Putamen (tissue), 1 donor: ENCODE data around the gene GLRA2.

ENCODE experiments used
- DNase-seq: peaks from one replicate; pipeline ENCODE4 v3.0.0-alpha.2; 2016; ENCODE audit warnings: low spot score

GLRA2 gene

DNA sequence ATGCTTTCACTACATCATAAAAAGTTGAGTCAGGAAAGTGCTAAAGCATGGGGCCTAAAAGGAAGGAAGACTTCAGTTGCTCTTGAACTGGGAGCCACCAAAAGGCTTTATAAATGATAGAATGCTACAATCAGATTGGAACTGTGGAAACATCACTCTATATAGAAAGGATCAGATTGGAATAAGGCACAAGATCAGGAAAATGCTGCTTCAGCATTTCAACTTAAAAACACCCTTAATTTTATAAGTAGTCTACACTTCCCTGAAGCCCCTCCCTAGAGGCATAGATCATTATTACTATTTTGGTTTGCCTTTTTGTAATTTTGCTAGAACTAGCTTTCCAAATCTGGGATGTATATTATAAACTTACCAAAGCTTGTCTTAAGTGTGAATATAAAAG lies 172.8 kb downstream of the GLRA2 start:
- DNase-seq, result no peak

GRCh38 chrX:14712096-14712495 lies 182.8 kb downstream of the GLRA2 start:
- peak; percentile 1 for DNase-seq

DNA sequence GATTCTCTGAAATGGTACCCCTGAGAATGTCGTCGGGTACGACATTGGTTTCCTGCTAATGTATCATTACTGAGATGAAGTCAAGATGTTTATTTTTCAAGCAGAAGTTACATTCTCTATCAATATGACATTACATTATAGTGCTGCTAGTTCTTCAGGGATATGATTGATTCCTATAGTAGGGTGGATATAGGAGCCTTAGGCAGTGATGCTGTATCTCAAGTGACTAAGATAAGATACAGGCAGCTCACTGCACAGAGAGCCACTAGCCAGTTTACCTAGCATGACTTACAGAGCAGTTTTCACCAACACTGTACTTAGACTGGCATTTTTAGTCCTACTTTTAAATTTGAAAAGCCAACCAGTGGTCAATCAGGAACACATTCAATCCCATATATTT lies 188.6 kb downstream of the GLRA2 start:
- DNase-seq, result no peak

DNA sequence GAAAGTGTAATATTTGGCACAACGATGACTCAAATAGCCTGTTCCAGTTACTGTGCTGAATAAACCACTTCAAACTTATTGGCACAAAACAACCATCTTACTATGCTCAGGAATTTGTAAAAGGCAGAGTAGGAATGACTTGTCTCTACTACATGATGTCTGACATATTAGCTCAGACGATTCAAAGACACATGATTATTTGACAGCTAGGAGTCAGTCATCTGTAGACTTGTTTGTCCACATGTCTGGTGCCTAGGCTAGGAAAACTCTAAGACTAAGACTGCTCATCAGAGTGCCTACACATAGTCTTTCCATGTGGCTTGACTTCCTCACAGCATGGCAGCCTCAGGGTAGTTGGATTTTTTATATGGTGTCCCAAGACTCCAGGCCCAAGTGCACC lies 189.1 kb downstream of the GLRA2 start:
- no peak for DNase-seq

DNA sequence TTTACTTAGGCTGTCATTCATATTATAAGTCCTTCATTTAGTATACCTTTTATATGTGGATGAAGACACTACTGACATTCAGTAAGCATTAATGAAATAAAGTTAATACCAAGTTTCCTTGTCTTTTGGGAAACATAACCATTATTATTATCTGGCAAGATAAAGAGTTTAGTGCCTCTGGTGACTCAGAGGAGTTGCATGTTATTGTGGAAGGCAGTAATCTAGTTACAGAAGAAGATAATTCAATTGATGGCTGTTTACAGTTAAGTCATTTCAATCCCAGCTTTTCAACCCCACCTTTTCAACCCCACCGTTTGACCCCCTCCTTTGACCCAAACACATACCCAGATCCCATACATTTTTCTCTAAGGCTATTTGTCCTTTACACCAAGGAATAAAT lies 199.7 kb downstream of the GLRA2 start:
- DNase-seq, result no peak

GRCh38 chrX:14738643-14739042 lies 209.3 kb downstream of the GLRA2 start:
- no peak for DNase-seq

DNA sequence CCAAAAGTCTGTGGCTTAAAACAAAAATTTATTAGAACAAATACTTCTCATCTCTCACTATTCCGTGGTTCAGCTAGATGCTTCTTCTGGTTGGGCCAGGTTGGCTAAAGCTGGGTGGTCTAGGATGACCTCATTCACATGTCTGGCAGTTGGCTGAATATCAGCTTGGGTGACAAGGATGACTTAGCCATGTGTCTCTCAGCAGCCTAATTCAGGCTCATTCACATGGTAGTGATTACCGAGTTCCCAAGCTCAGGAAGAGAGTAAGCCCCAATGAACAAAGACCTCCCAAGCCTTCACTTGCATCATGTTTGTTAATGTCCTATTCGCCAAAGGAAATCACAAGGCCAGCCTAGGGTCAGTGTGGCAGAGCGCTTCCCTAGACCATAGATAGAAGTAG lies 224.1 kb downstream of the GLRA2 start:
- no peak for DNase-seq

DNA sequence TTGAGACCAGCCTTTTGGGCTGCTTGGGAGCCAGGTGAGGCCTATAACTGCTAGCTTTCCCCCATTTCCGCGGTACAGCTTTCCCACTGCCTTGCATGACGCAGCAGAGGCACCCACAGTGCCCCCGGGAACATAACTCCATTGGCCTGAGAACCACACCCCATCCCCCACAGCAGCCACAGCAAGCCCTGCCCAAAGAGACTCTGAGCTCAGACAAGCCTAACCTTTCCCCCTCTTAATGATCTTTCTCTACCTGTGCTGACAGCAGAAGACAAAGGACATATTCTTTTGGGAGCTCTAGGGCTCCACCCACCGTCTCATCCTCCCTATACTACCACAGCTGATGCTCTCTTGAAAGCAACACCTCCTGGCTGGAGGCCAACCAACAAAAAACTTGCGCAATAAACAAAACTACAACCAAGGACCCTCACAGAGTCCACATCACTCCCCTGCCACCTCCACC lies 228.7 kb downstream of the GLRA2 start:
- no peak for DNase-seq

DNA sequence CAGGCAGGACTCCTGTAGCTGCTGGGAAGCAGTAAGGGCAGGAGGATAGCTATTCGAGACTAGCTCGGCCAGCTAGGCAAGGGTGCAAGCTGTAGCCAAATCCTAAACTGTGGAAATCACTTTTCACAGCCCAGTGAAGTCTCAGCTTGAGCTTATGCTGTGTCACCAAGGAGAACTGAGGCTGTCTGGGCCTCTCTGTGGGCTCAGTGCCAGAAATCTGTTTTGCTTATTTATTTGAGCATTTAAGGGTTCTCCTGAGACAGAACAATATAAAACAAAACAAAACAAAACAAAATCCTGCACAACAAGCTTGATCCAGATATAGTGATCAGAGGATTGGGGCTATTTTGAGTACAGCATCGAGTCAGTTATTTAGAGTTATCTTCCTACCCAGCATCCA lies 246.1 kb downstream of the GLRA2 start:
- DNase-seq, result no peak

DNA sequence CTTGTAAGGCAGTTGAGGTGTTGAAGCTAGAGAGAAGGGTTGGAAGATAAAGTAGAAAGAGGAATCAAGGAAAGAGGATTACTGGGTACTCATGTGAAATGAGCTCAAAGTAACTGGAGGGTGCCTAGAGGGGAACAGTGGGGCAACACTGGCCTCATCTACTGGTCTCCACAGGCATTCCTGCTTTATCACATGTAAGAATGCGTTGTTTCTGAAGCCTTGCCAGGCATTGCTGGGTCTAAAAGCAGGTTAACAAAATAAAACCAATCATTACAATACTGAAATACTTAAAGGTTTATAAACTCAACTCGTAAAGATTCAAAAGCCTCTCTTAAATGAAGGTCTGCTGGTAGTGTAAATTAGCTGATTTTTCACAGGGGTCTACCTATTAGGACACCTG lies 247.6 kb downstream of the GLRA2 start:
- no peak for DNase-seq

DNA sequence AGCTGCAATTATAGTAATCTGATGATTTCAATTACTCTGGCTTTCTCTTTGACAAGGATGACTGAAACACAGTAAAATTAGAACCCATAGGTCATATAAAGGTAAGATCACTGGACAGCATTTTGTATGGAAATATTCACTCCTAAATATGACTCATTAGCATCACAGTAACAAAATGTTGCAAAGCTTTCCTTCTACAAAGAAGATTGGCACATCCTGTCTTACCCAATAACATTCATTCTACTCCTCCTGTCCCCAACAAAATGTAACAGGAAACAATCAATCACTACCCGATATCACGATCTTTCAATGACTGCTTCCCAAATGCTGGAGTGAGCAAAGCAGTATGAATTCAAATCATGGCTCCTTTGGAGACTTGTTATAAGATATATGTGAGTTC lies 248.2 kb downstream of the GLRA2 start:
- DNase-seq, result no peak

GRCh38 chrX:14779580-14779979 lies 250.2 kb downstream of the GLRA2 start:
- DNase-seq, result no peak
